ENCODE data around the gene COLGALT1.

COLGALT1 gene

GRCh38 chr19:17625043-17625442 is 69.6 kb downstream of the COLGALT1 start:
- no peak for DNase-seq

GRCh38 chr19:17625980-17626379 is 70.5 kb downstream of the COLGALT1 start:
- DNase-seq, result no peak

- DNase-seq, result no peak
Measured at GRCh38 chr19:17626456-17627015, 71.1 kb downstream of the COLGALT1 start.

- DNase-seq, result no peak
Measured at GRCh38 chr19:17627161-17627560, 71.7 kb downstream of the COLGALT1 start.

GRCh38 chr19:17627921-17628320 is 72.5 kb downstream of the COLGALT1 start:
- no peak for DNase-seq

GRCh38 chr19:17629760-17630159 is 74.3 kb downstream of the COLGALT1 start:
- DNase-seq, result no peak

- DNase-seq, result no peak
Measured at GRCh38 chr19:17632577-17632976, 77.1 kb downstream of the COLGALT1 start.

All from amniotic stem cell (primary cell).